Karpas-422 (cell line): ENCODE data around the gene RPS6KA4. TPM values are rescaled to one million over a fixed set of nuclear protein-coding genes. Genes with fewer than 3 reads are reported as not detected.
"Not testable (repeated sequence)": the region's sequence is repeated elsewhere in the genome, so short reads cannot be mapped to it uniquely, and the experiment has no call there.

Experiments
- DNase-seq: peaks from one replicate; pipeline ENCODE4 v3.0.0-alpha.2; 2015
- H2AFZ ChIP-seq: fragments of 200-600 bp; sonication (generic); 2 replicates; pipeline ENCODE4 v1.6.1; 2014; ENCODE audit warnings: antibody characterized with exemption, low read length, mixed read lengths
- H3K27ac ChIP-seq: fragments of 200-600 bp; sonication (generic); 2 replicates; pipeline ENCODE4 v1.5.1; 2014; ENCODE audit warnings: mild to moderate bottlenecking, low read length, moderate library complexity
- H3K27me3 ChIP-seq: fragments of 200-600 bp; sonication (generic); 2 replicates; pipeline ENCODE4 v1.6.1; 2014; ENCODE audit warnings: low read length, mixed read lengths
- H3K36me3 ChIP-seq: fragments of 200-600 bp; sonication (generic); 2 replicates; pipeline ENCODE4 v1.6.1; 2014; ENCODE audit warnings: low read length, mixed read lengths; ENCODE audit not compliant: insufficient read depth
- H3K4me1 ChIP-seq: fragments of 200-600 bp; sonication (generic); 2 replicates; pipeline ENCODE4 v1.6.1; 2014; ENCODE audit warnings: mild to moderate bottlenecking, low read length, mixed read lengths
- H3K4me2 ChIP-seq: fragments of 200-600 bp; sonication (generic); 2 replicates; pipeline ENCODE4 v1.6.1; 2014; ENCODE audit warnings: low read length, low read depth, mild to moderate bottlenecking; ENCODE audit not compliant: poor library complexity, severe bottlenecking
- H3K4me3 ChIP-seq: fragments of 200-600 bp; sonication (generic); 2 replicates; pipeline ENCODE4 v1.5.1; 2014; ENCODE audit warnings: mild to moderate bottlenecking, antibody characterized with exemption, low read length, mixed read lengths
- H3K79me2 ChIP-seq: fragments of 200-600 bp; sonication (generic); 2 replicates; pipeline ENCODE4 v1.6.1; 2014; ENCODE audit warnings: mild to moderate bottlenecking, low read length, mixed read lengths
- H3K9ac ChIP-seq: fragments of 200-600 bp; sonication (generic); 2 replicates; pipeline ENCODE4 v1.6.0; 2014; ENCODE audit warnings: low read length
- H3K9me2 ChIP-seq: fragments of 200-600 bp; sonication (generic), shearing (Covaris generic); replicated peaks from 2 replicates; pipeline ENCODE4 v1.6.0; 2014; ENCODE audit warnings: mild to moderate bottlenecking, low read length, moderate library complexity; ENCODE audit not compliant: insufficient read depth
- H3K9me3 ChIP-seq: fragments of 300-700, 200-600 bp; sonication (generic); 2 replicates; pipeline ENCODE4 v1.6.1; 2014; ENCODE audit warnings: low read length, mixed read lengths
- H4K20me1 ChIP-seq: fragments of 200-600 bp; sonication (generic); 2 replicates; pipeline ENCODE4 v1.6.1; 2014; ENCODE audit warnings: mild to moderate bottlenecking, antibody characterized with exemption, low read length, low read depth; ENCODE audit not compliant: insufficient read depth
- total RNA-seq: library from RNA; depleted of rRNA; stranded (reverse); fragments of >200 nt; shearing (Covaris generic); gene quantifications from 2 replicates; pipeline ENCODE4 v1.2.3, GENCODE V29; 2014; ENCODE audit warnings: low replicate concordance; rRNA removed

Gene RPS6KA4
- total RNA-seq, result 17.1 and 38.4 TPM in 2 replicates

DNA sequence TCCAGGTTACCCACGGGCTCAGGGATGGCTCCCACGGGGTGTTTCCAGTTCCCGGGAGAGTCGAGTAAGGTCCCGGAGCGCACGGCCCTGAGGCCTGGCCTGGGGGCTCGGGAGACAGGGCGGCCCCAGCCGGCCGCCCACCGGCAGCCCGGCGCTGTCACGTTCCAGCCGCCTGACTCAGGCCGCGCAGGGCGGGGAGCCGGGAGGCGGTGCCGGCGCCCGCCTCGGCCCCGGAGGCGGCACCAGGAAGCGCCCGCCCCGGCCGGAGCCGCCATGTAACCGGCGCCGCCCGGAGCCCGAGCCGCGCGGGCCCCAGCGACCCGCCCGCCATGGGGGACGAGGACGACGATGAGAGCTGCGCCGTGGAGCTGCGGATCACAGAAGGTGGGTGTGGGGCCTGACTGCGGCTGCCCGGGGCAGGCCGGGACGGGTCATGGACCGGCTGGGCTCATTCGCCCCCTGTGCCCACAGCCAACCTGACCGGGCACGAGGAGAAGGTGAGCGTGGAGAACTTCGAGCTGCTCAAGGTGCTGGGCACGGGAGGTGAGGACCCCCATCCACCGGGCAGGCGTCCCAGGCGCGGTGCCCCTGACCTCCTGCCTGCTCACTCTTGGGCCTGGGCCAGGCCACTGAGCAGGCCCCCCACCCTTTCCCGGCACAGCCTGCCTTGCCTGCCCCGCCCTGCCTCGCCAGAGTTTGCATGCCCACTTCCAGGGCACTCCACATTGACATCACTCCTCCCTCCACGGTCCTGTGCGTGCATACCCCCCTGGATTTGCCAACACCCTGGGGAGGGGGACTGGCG lies at the start of gene RPS6KA4:
Gene RPS6KA4 (plus strand): TSS at position 256 of the 805 bp plus-strand sequence. CDS start 74 bp downstream, at position 330.
- Histone ChIP-seq H3K4me3 (peak within 1 kb of the TSS; percentile 85), H3K36me3 (peaks cover 9% of the 10 kb centered on the region; the same call in 1 of the 2 replicates), H3K27me3 (no peaks in the 10 kb centered on the region), H3K4me1 (peaks cover 53% of the 10 kb centered on the region), H3K9me2 (no peaks in the 10 kb centered on the region), H3K27ac (peak within 1 kb of the TSS; percentile 75), H3K4me2 (peak within 1 kb of the TSS; percentile 88), H2AFZ (peak within 1 kb of the TSS; percentile 86), H3K9ac (peak within 1 kb of the TSS; percentile 94), H4K20me1 (peaks cover 4% of the 10 kb centered on the region; the same call in 1 of the 2 replicates), H3K79me2 (peaks cover 3% of the 10 kb centered on the region; the same call in 1 of the 2 replicates), H3K9me3 (no peaks in the 10 kb centered on the region)
- DNase-seq, result peak; percentile 81

DNA sequence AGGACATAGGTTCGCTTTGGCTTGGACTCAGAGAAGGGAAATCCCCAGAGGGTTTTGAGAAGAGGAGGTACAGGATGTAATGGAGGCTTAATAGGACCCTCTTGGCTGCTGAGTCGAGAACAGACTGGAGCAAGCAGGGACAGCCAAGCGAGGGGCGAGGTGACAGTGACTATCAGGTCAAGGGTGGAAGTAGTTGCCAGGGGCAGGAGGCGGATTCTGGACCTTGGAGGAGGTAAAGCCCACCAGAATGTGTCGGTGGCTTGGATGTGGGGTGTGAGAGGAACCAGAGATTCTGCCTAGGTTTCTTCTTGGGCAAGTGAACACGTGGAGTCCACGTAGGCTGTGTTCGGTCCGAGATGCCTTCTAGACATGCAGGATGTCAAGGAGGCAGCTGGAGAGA lies 46.0 kb upstream of the RPS6KA4 start:
- peaks cover 18% of the 10 kb centered on the region for H3K79me2 ChIP-seq
- no peaks in the 10 kb centered on the region for H3K27me3 ChIP-seq
- H4K20me1 ChIP-seq, result 0 out of 2 replicates have a peak, but pooled peaks cover 5% of the 10 kb centered on the region
- H3K9me3 ChIP-seq, result no peaks in the 10 kb centered on the region
- no peak overlapping the region for H3K4me3 ChIP-seq
- peaks cover 6% of the 10 kb centered on the region; the same call in 1 of the 2 replicates for H3K36me3 ChIP-seq
- peaks cover 34% of the 10 kb centered on the region for H3K4me1 ChIP-seq
- 0 out of 2 replicates have a peak overlapping the region, but pooled peaks have one; percentile 20 for H3K9ac ChIP-seq
- no peak overlapping the region for H3K27ac ChIP-seq
- DNase-seq, result no peak
- no peaks in the 10 kb centered on the region for H3K9me2 ChIP-seq
- no peak overlapping the region for H3K4me2 ChIP-seq
- H2AFZ ChIP-seq, result no peak overlapping the region

DNA sequence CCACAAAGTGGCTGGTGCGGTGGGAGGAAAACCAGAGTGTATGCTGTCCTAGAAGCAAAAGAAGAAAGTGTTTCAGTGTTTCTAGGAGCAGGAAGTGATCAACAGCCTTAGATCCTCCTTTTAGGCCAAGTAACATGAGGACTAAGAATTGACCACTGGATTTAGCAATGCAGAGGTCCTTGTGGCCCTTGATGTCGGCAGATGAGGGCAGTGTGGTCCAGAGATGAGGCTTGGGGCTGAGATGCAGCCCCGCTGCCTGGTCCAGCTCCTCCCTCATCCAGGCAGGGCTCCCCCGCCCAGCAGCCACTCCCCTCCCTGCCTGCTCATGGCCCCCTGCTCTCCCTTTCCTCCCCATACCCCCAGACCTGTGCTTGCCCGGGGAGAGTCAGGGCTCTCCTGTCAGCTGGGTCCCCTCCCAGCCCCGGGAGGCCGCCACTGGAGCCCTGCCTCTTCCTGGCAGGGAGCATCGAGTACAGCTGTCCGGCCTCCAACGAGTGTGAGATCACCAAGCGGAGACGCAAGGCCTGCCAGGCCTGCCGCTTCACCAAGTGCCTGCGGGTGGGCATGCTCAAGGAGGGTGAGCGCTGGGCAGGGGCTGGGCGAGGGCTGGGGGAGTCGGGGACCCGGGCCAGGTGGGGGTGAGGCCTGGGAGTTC lies 45.3 kb upstream of the RPS6KA4 start:
- H3K36me3 ChIP-seq, result peaks cover 5% of the 10 kb centered on the region; the same call in 1 of the 2 replicates
- 0 out of 2 replicates have a peak overlapping the region, but pooled peaks have one; percentile 20 for H3K9ac ChIP-seq
- 0 out of 2 replicates have a peak, but pooled peaks cover 5% of the 10 kb centered on the region for H4K20me1 ChIP-seq

DNA sequence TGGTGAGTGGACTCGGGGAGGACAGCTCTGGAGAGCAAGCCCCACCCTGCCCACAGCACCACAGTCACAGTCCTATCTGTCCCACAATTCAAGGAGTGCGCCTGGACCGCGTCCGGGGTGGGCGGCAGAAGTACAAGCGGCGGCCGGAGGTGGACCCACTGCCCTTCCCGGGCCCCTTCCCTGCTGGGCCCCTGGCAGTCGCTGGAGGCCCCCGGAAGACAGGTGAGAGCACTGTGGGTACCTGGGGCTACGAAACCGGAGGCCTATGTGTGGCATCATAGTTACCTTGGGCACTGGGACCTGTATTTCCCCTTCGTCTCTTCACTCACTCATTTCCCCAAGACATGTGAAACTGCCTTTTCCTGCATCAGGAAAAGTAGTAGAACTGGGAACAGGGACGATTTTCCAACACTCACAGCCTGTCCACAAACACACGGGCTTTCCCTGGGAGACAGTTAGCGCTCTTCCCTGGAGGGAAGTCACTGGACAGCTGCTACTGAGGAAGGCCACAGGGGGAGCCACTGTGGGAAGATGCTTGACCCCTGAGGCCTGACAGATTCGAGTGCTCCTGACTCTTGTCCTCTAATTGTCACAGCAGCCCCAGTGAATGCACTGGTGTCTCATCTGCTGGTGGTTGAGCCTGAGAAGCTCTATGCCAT lies 44.7 kb upstream of the RPS6KA4 start:
- Histone ChIP-seq H3K36me3 (peaks cover 5% of the 10 kb centered on the region; the same call in 1 of the 2 replicates), H3K27ac (no peak overlapping the region)

More for the DNA sequence above, 45.3 kb upstream of the RPS6KA4 start:
- H3K4me3 ChIP-seq, result no peak overlapping the region
- no peak overlapping the region for H3K27ac ChIP-seq
- H2AFZ ChIP-seq, result no peak overlapping the region
- peaks cover 20% of the 10 kb centered on the region for H3K79me2 ChIP-seq
- H3K27me3 ChIP-seq, result no peaks in the 10 kb centered on the region
- no peak overlapping the region for H3K4me2 ChIP-seq
- DNase-seq, result no peak
- H3K9me3 ChIP-seq, result no peaks in the 10 kb centered on the region
- no peaks in the 10 kb centered on the region for H3K9me2 ChIP-seq
- H3K4me1 ChIP-seq, result peaks cover 34% of the 10 kb centered on the region

DNA sequence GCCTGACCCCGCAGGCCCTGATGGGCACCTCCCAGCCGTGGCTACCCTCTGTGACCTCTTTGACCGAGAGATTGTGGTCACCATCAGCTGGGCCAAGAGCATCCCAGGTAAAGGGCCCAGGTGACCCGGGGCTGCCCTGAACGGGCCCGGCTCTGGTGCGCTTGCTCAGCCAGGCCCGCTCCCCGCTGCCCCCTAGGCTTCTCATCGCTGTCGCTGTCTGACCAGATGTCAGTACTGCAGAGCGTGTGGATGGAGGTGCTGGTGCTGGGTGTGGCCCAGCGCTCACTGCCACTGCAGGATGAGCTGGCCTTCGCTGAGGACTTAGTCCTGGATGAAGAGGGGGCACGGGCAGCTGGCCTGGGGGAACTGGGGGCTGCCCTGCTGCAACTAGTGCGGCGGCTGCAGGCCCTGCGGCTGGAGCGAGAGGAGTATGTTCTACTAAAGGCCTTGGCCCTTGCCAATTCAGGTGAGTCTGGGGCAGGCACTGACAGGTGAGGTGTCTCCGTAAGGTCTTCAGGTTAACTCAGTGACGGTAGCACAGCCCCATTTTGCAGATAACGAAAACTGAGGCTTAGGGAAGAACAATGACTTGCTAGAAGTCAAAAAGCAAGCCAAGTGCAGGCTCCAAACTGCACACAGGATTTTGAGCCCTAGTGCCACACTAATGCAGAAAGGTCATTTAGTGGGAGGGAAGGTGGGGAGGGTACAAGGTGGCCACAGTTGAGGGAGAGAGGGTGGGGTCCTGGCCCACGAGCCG lies 44.0 kb upstream of the RPS6KA4 start:
- H4K20me1 ChIP-seq, result 0 out of 2 replicates have a peak, but pooled peaks cover 5% of the 10 kb centered on the region
- no peaks in the 10 kb centered on the region for H3K9me2 ChIP-seq
- H3K4me2 ChIP-seq, result peak overlapping the region; percentile 96
- H3K79me2 ChIP-seq, result peaks cover 25% of the 10 kb centered on the region
- no peak for DNase-seq
- peak overlapping the region; percentile 93; the same call in 1 of the 2 replicates for H3K4me3 ChIP-seq
- H3K36me3 ChIP-seq, result peaks cover 5% of the 10 kb centered on the region; the same call in 1 of the 2 replicates
- no peaks in the 10 kb centered on the region for H3K9me3 ChIP-seq
- peaks cover 44% of the 10 kb centered on the region for H3K4me1 ChIP-seq
- no peak overlapping the region for H2AFZ ChIP-seq
- H3K27ac ChIP-seq, result no peak overlapping the region
- no peaks in the 10 kb centered on the region for H3K27me3 ChIP-seq
- peak overlapping the region; percentile 94 for H3K9ac ChIP-seq

More for the DNA sequence above, 44.7 kb upstream of the RPS6KA4 start:
- H3K4me2 ChIP-seq, result no peak overlapping the region
- H3K4me1 ChIP-seq, result peaks cover 40% of the 10 kb centered on the region
- H3K9me2 ChIP-seq, result no peaks in the 10 kb centered on the region
- H3K4me3 ChIP-seq, result no peak overlapping the region
- H3K9ac ChIP-seq, result no peak overlapping the region
- H3K79me2 ChIP-seq, result peaks cover 24% of the 10 kb centered on the region
- no peak overlapping the region for H2AFZ ChIP-seq
- 0 out of 2 replicates have a peak, but pooled peaks cover 5% of the 10 kb centered on the region for H4K20me1 ChIP-seq
- H3K9me3 ChIP-seq, result no peaks in the 10 kb centered on the region
- H3K27me3 ChIP-seq, result no peaks in the 10 kb centered on the region
- DNase-seq, result no peak

DNA sequence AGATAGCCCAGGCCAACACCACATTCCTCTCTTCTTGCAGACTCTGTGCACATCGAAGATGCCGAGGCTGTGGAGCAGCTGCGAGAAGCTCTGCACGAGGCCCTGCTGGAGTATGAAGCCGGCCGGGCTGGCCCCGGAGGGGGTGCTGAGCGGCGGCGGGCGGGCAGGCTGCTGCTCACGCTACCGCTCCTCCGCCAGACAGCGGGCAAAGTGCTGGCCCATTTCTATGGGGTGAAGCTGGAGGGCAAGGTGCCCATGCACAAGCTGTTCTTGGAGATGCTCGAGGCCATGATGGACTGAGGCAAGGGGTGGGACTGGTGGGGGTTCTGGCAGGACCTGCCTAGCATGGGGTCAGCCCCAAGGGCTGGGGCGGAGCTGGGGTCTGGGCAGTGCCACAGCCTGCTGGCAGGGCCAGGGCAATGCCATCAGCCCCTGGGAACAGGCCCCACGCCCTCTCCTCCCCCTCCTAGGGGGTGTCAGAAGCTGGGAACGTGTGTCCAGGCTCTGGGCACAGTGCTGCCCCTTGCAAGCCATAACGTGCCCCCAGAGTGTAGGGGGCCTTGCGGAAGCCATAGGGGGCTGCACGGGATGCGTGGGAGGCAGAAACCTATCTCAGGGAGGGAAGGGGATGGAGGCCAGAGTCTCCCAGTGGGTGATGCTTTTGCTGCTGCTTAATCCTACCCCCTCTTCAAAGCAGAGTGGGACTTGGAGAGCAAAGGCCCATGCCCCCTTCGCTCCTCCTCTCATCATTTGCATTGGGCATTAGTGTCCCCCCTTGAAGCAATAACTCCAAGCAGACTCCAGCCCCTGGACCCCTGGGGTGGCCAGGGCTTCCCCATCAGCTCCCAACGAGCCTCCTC lies 43.1 kb upstream of the RPS6KA4 start:
- H3K27ac ChIP-seq, result peak overlapping the region; percentile 81
- not testable (repeated sequence) for DNase-seq, H3K9me3 ChIP-seq, H3K9me2 ChIP-seq, H3K27me3 ChIP-seq, H2AFZ ChIP-seq, H4K20me1 ChIP-seq
- peaks cover 44% of the 10 kb centered on the region for H3K4me1 ChIP-seq
- H3K9ac ChIP-seq, result peak overlapping the region; percentile 94
- H3K4me3 ChIP-seq, result peak overlapping the region; percentile 93
- H3K4me2 ChIP-seq, result peak overlapping the region; percentile 96
- peaks cover 24% of the 10 kb centered on the region for H3K79me2 ChIP-seq
- peaks cover 11% of the 10 kb centered on the region; the same call in 1 of the 2 replicates for H3K36me3 ChIP-seq
